GM12864 (cell line): ENCODE measurements around the gene SMARCA4.

Source experiments
- DNase-seq: peaks from one replicate; pipeline ENCODE4 v3.0.0-alpha.2; 2011; ENCODE audit warnings: low read depth
- H3K4me3 ChIP-seq: 2 replicates; pipeline ENCODE4 v1.5.1; 2011; ENCODE audit warnings: mild to moderate bottlenecking, low read depth, low read length, control low read depth
- CTCF ChIP-seq: IDR thresholded peaks from 2 replicates; pipeline ENCODE4 v1.5.1; 2011; ENCODE audit warnings: low read depth, mild to moderate bottlenecking, moderate library complexity, low read length, control low read depth, inconsistent platforms; ENCODE audit errors: missing control alignments

Gene SMARCA4

GRCh38 chr19:11025445-11025844, 64.6 kb downstream of the SMARCA4 start:
- no peak overlapping the region for H3K4me3 ChIP-seq
- TF ChIP-seq CTCF, result no peak

GRCh38 chr19:11025997-11026396, 65.2 kb downstream of the SMARCA4 start:
- no peak for DNase-seq
- TF ChIP-seq CTCF, result no peak
- no peak overlapping the region for H3K4me3 ChIP-seq

More at GRCh38 chr19:11025445-11025844, 64.6 kb downstream of the SMARCA4 start:
- DNase-seq, result no peak

GRCh38 chr19:11027381-11027780, 66.6 kb downstream of the SMARCA4 start:
- no peak for DNase-seq
- no peak for TF ChIP-seq CTCF
- no peak overlapping the region for H3K4me3 ChIP-seq

- DNase-seq, result no peak
- H3K4me3 ChIP-seq, result no peak overlapping the region
- TF ChIP-seq CTCF, result no peak
Observed at GRCh38 chr19:11028146-11028545, 67.3 kb downstream of the SMARCA4 start.

- no peak for TF ChIP-seq CTCF
- DNase-seq, result no peak
- H3K4me3 ChIP-seq, result no peak overlapping the region
Observed at GRCh38 chr19:11031421-11032070, 70.7 kb downstream of the SMARCA4 start.

- no peak for TF ChIP-seq CTCF
- H3K4me3 ChIP-seq, result no peak overlapping the region
- no peak for DNase-seq
Observed at GRCh38 chr19:11033251-11033650, 72.4 kb downstream of the SMARCA4 start.

GRCh38 chr19:11033763-11034162, 72.9 kb downstream of the SMARCA4 start:
- no peak for TF ChIP-seq CTCF

More at GRCh38 chr19:11033763-11034162, 72.9 kb downstream of the SMARCA4 start:
- H3K4me3 ChIP-seq, result no peak overlapping the region
- no peak for DNase-seq
